A549 (cell line): ENCODE measurements around the gene SKA3.

Experiments used
- CBX8 ChIP-seq: fragments of 200-600 bp; sonication (generic); IDR thresholded peaks from 2 replicates; pipeline ENCODE4 v1.6.1; 2016
- CTCF ChIP-seq: fragments of >200 bp; sonication (Bioruptor Twin); formaldehyde crosslinking; IDR thresholded peaks from 3 replicates; pipeline ENCODE4 v1.5.1; 2016
- KDM1A ChIP-seq: fragments of 200-600 bp; sonication (generic); IDR thresholded peaks from 2 replicates; pipeline ENCODE4 v1.6.1; 2016; ENCODE audit warnings: low read depth, mild to moderate bottlenecking

GRCh38 chr13:21137696-21138095, 38.7 kb downstream of the SKA3 start:
- TF ChIP-seq KDM1A (no peak), CBX8 (no peak), CTCF (no peak)
